Measurements from ENCODE around the gene SYT1.
"Not testable (repeated sequence)": the region's sequence is repeated elsewhere in the genome, so short reads cannot be mapped to it uniquely, and the experiment has no call there.

DNA sequence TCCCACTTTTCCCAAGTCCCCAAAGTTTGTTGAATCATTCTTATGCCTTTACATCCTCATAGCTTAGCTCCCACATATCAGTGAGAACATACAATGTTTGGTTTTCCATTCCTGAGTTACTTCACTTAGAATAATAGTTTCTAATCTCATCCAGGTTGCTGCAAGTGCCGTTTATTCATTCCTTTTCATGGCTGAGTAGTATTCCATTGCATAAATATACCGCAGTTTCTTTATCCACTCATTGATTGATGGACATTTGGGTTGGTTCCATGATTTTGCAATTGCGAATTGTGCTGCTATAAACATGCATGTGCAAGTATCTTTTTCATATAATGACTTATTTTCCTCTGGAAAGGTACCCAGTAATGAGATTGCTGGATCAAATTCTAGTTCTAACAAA, 345.8 kb downstream of the SYT1 start:
- TF ChIP-seq CTCF (IDR thresholded peaks at IDR 0.05); EZH2 (IDR thresholded peaks at IDR 0.05; ENCODE audit: borderline replicate concordance, insufficient read depth, low read depth, low read length, poor library complexity, severe bottlenecking): not testable (repeated sequence)

Measured in B cell (primary cell).